Endothelial cell of umbilical vein (primary cell): ENCODE data around the gene MS4A2.

ENCODE experiments used
- CTCF ChIP-seq, 2 donors: IDR thresholded peaks; 1 replicate in 1 of 2; 2 replicates in 1 of 2; pipeline ENCODE4 v1.5.1; 2011; ENCODE audit warnings: low read length in 2 of 2, mild to moderate bottlenecking in 2 of 2, moderate library complexity in 2 of 2, control low read depth in 1 of 2, inconsistent platforms in 1 of 2, low read depth in 1 of 2; ENCODE audit not compliant: insufficient read depth in 1 of 2; ENCODE audit errors: extremely low read depth in 1 of 2
- EZH2 ChIP-seq: IDR thresholded peaks from 2 replicates; pipeline ENCODE4 v1.6.1; 2012; ENCODE audit warnings: borderline replicate concordance, low read depth, mild to moderate bottlenecking, moderate library complexity, low read length, inconsistent platforms; ENCODE audit not compliant: severe bottlenecking
- FOS ChIP-seq: IDR thresholded peaks from 2 replicates; pipeline ENCODE4 v1.6.1; 2011; ENCODE audit warnings: mild to moderate bottlenecking, low read length, moderate library complexity, borderline replicate concordance; ENCODE audit not compliant: insufficient read depth
- JUN ChIP-seq: IDR thresholded peaks from 2 replicates; pipeline ENCODE4 v1.6.1; 2011; ENCODE audit warnings: borderline replicate concordance, low read depth; ENCODE audit not compliant: insufficient read length, insufficient read depth
- POLR2A ChIP-seq: IDR thresholded peaks from 2 replicates; pipeline ENCODE4 v1.6.1; 2012; ENCODE audit warnings: low read depth, mild to moderate bottlenecking, control low read depth, low read length
- POLR2AphosphoS5 ChIP-seq: IDR thresholded peaks from 2 replicates; pipeline ENCODE4 v1.6.1; 2012; ENCODE audit warnings: low read depth, mild to moderate bottlenecking, control low read depth, low read length, moderate library complexity; ENCODE audit not compliant: insufficient read depth

DNA sequence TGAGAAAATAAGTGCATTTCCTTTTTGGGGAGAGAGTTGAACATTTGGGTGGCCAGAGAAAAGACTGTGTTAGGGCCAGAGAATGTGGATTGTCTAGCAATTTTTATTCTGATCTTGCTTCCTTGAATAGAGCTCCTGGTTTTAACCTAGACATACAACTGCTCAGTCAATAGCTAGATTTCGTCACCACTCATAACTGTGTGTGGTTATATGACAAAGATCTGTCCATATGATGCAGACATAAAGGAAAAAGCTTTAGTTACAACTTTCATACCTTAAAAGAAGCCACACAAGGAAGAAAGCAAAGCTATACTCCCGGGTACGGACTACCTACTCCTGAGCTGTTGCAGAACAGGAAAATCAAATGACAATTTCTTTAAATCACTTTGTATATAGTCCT is 57.2 kb downstream of the MS4A2 start:
- TF ChIP-seq FOS: no peak
- no peak for TF ChIP-seq CTCF (IDR thresholded peaks at IDR 0.05; ENCODE audit: extremely low read depth in 1 of 2, insufficient read depth in 1 of 2, low read depth in 1 of 2, low read length in 2 of 2)
- TF ChIP-seq POLR2AphosphoS5: no peak
- TF ChIP-seq EZH2: no peak
- no peak for TF ChIP-seq POLR2A
- no peak for TF ChIP-seq JUN
